Cerebellar nuclear complex (tissue), 1 donor: ENCODE results near the gene SPATA19.

Source experiments
- DNase-seq, 2 experiments: peaks; one replicate each; lab custom pipeline; 2025; lab: John Stamatoyannopoulos, UW

SPATA19 gene

GRCh38 chr11:133835593-133836548, 9.4 kb downstream of the SPATA19 start:
- no peak for DNase-seq

GRCh38 chr11:133834682-133835592, 10.4 kb downstream of the SPATA19 start:
- peak in 1 of 2 experiments; percentile 26 for DNase-seq

GRCh38 chr11:133833898-133834681, 11.2 kb downstream of the SPATA19 start:
- DNase-seq: no peak

GRCh38 chr11:133832991-133833897, 12.1 kb downstream of the SPATA19 start:
- no peak for DNase-seq

GRCh38 chr11:133832096-133832990, 13.0 kb downstream of the SPATA19 start:
- DNase-seq: no peak

GRCh38 chr11:133830931-133831907, 14.1 kb downstream of the SPATA19 start:
- DNase-seq: no peak

GRCh38 chr11:133829566-133829965, 15.7 kb downstream of the SPATA19 start:
- DNase-seq: no peak

- DNase-seq: no peak
These were observed 16.4 kb downstream of the SPATA19 start for GRCh38 chr11:133828871-133829270.

GRCh38 chr11:133827556-133827955, 17.8 kb downstream of the SPATA19 start:
- no peak for DNase-seq

GRCh38 chr11:133826866-133827265, 18.4 kb downstream of the SPATA19 start:
- no peak for DNase-seq

- no peak for DNase-seq
These were observed 19.6 kb downstream of the SPATA19 start for GRCh38 chr11:133825666-133826065.

GRCh38 chr11:133825156-133825555, 20.2 kb downstream of the SPATA19 start:
- no peak for DNase-seq

GRCh38 chr11:133824593-133824992, 20.7 kb downstream of the SPATA19 start:
- no peak for DNase-seq

GRCh38 chr11:133823614-133824013, 21.7 kb downstream of the SPATA19 start:
- no peak for DNase-seq

GRCh38 chr11:133823211-133823610, 22.1 kb downstream of the SPATA19 start:
- no peak for DNase-seq

GRCh38 chr11:133821776-133822175, 23.5 kb downstream of the SPATA19 start:
- no peak for DNase-seq

- DNase-seq: no peak
These were observed 25.5 kb downstream of the SPATA19 start for GRCh38 chr11:133819746-133820315.

GRCh38 chr11:133819114-133819513, 26.2 kb downstream of the SPATA19 start:
- no peak for DNase-seq
